ENCODE measurements around the gene RAB1B.

DNA sequence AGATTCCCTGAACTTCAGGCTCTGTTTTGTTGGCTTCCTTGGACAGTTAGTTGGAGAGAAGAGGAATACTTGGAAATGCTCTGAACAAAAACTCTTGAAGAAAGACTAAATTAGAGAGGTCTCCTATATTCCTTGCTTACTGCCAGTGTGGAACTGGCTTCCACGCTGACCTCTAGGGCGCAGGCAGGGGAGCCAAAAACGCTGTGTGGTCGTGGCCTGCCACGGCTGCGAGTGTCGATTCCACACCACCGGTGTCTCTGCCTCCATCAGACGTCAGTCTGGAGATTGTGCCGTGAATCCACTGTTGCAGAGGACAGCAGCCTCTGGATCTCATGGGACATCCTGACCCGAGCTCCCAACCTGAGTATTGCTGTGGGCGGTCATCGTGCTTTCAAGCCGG is 37.5 kb upstream of the RAB1B start:
- TF ChIP-seq, protein P1, sequence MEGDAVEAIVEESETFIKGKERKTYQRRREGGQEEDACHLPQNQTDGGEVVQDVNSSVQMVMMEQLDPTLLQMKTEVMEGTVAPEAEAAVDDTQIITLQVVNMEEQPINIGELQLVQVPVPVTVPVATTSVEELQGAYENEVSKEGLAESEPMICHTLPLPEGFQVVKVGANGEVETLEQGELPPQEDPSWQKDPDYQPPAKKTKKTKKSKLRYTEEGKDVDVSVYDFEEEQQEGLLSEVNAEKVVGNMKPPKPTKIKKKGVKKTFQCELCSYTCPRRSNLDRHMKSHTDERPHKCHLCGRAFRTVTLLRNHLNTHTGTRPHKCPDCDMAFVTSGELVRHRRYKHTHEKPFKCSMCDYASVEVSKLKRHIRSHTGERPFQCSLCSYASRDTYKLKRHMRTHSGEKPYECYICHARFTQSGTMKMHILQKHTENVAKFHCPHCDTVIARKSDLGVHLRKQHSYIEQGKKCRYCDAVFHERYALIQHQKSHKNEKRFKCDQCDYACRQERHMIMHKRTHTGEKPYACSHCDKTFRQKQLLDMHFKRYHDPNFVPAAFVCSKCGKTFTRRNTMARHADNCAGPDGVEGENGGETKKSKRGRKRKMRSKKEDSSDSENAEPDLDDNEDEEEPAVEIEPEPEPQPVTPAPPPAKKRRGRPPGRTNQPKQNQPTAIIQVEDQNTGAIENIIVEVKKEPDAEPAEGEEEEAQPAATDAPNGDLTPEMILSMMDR (IDR thresholded peaks at IDR 0.05; ENCODE audit: low read length), result no peak
- TF ChIP-seq EZH2 (IDR thresholded peaks at IDR 0.05; ENCODE audit: borderline replicate concordance, low read length), result no peak
